HepG2 (cell line): ENCODE results near the gene MMP7. TPM values are rescaled to one million over a fixed set of nuclear protein-coding genes. Genes with fewer than 3 reads are reported as not detected.
A peak's percentile ranks its signal among the peaks of the same experiment; 100 is the strongest.

ENCODE experiments used
- ATAC-seq: fragments of 200-7000 bp; cut with Tn5 transposase; 3 replicates; pipeline ENCODE4 v1.9.1; 2020; ENCODE audit warnings: mild to moderate bottlenecking, moderate library complexity
- BruUV-seq: library from RNA; stranded (reverse); fragments of 400-500 nt; replicated peaks from 2 replicates; lab custom pipeline; 2021; lab: Mats Ljungman, UMichigan
- CTCF ChIA-PET: fragments of 300-600 bp; formaldehyde crosslinking; extraction: SDS; loops from one replicate; lab custom pipeline; 2021; ENCODE audit warnings: low total read pairs, inconsistent platforms, low intra/inter-chr PET ratio; lab: Yijun Ruan, JAX
- POLR2A ChIA-PET: fragments of 350-600 bp; sonication (Branson Sonifier 250); formaldehyde crosslinking; loops from one replicate; lab custom pipeline; 2020; ENCODE audit warnings: antibody characterized with exemption, inconsistent platforms; lab: Yijun Ruan, JAX
- DNase-seq: peaks from one replicate; pipeline ENCODE4 v3.0.0-alpha.2; 2015; ENCODE audit warnings: low spot score
- FAIRE-seq: peaks from 3 replicates; lab custom pipeline; 2011; peaks lifted over from hg19 to GRCh38; lab: Jason Lieb, UNC
- H2AFZ ChIP-seq: one replicate; pipeline ENCODE4 v1.6.1; 2011; ENCODE audit warnings: low read length, inconsistent platforms
- H3K27ac ChIP-seq: fragments of 300-600 bp; 3 replicates; pipeline ENCODE4 v1.8.0; 2011; ENCODE audit warnings: mixed run types, mild to moderate bottlenecking, mixed read lengths, low read length, inconsistent platforms; ENCODE audit not compliant: insufficient read depth; ENCODE audit errors: extremely low read length
- H3K27me3 ChIP-seq, 2 experiments: fragments of 200-600 bp in 1 of 2; 2 replicates in 1 of 2; 3 replicates in 1 of 2; pipeline versions ENCODE4 v1.6.0 to v1.8.0; 2011; ENCODE audit warnings: low read length in 2 of 2, mild to moderate bottlenecking in 2 of 2, moderate library complexity in 2 of 2, inconsistent platforms in 1 of 2; ENCODE audit not compliant: insufficient read depth in 2 of 2, control insufficient read depth in 1 of 2
- H3K36me3 ChIP-seq, 2 experiments: fragments of 200-600 bp in 1 of 2; replicated peaks in 1 of 2; 2 replicates in 1 of 2; 3 replicates in 1 of 2; pipeline versions ENCODE4 v1.5.1 to v1.8.0; 2011; ENCODE audit warnings: low read length in 2 of 2, inconsistent platforms in 1 of 2; ENCODE audit not compliant: insufficient read depth in 2 of 2, control insufficient read depth in 1 of 2
- H3K4me1 ChIP-seq: 2 replicates; pipeline ENCODE4 v1.5.1; 2012; ENCODE audit warnings: low read length, inconsistent platforms; ENCODE audit not compliant: insufficient read depth
- H3K4me2 ChIP-seq: 2 replicates; pipeline ENCODE4 v1.6.0; 2011; ENCODE audit warnings: low read depth, low read length, inconsistent platforms
- H3K4me3 ChIP-seq, 3 experiments: fragments of 200-600 bp in 1 of 3; sonication (generic), shearing (Covaris generic) in 1 of 3; replicated peaks in 1 of 3; 2 replicates each; pipeline ENCODE4 v1.5.1; 2011 to 2016; ENCODE audit warnings: low read length in 3 of 3, inconsistent platforms in 2 of 3, low read depth in 2 of 3, mild to moderate bottlenecking in 2 of 3, control low read depth in 1 of 3, mixed read lengths in 1 of 3; ENCODE audit not compliant: insufficient read depth in 1 of 3
- H3K79me2 ChIP-seq: one replicate; pipeline ENCODE4 v1.6.1; 2011; ENCODE audit warnings: low read length, inconsistent platforms; ENCODE audit not compliant: insufficient read depth
- H3K9ac ChIP-seq: 2 replicates; pipeline ENCODE4 v1.6.0; 2011; ENCODE audit warnings: mild to moderate bottlenecking, low read depth, low read length, inconsistent platforms; ENCODE audit not compliant: insufficient read depth
- H3K9me3 ChIP-seq: 2 replicates; pipeline ENCODE4 v1.5.1; 2012; ENCODE audit warnings: mild to moderate bottlenecking, low read length
- H4K20me1 ChIP-seq: 2 replicates; pipeline ENCODE4 v1.6.0; 2011; ENCODE audit warnings: inconsistent platforms, mild to moderate bottlenecking, low read length, moderate library complexity; ENCODE audit not compliant: insufficient read depth
- ELF3 ChIP-seq: IDR thresholded peaks from 2 replicates; pipeline ENCODE4 v1.6.1; 2016; ENCODE audit warnings: missing genetic modification reagents, missing compliant biosample characterization
- FOSL2 ChIP-seq: sonication (generic); formaldehyde crosslinking; IDR thresholded peaks from 2 replicates; pipeline ENCODE4 v1.4.0; 2020; ENCODE audit warnings: missing genetic modification reagents
- FOXO1 ChIP-seq: sonication (generic); formaldehyde crosslinking; IDR thresholded peaks from 2 replicates; pipeline ENCODE4 v1.4.0; 2020; ENCODE audit warnings: missing genetic modification reagents
- GABPA ChIP-seq, 2 experiments: IDR thresholded peaks; 2 replicates each; pipeline ENCODE4 v1.6.1; 2011 to 2016; ENCODE audit warnings: low read depth in 2 of 2, low read length in 1 of 2, missing biosample characterization in 1 of 2, missing genetic modification characterization in 1 of 2
- MLLT10 ChIP-seq: sonication (generic); formaldehyde crosslinking; IDR thresholded peaks from 2 replicates; pipeline ENCODE4 v1.4.0; 2020; ENCODE audit warnings: missing genetic modification reagents
- SIX4 ChIP-seq: sonication (generic); formaldehyde crosslinking; IDR thresholded peaks from 2 replicates; pipeline ENCODE4 v1.4.0; 2020; ENCODE audit warnings: missing genetic modification reagents
- ZBTB42 ChIP-seq: sonication (generic); formaldehyde crosslinking; IDR thresholded peaks from 2 replicates; pipeline ENCODE4 v1.5.0; 2020; ENCODE audit warnings: mild to moderate bottlenecking, missing genetic modification reagents
- ZNF317 ChIP-seq: sonication (generic); formaldehyde crosslinking; IDR thresholded peaks from 2 replicates; pipeline ENCODE4 v1.5.0; 2020; ENCODE audit warnings: mild to moderate bottlenecking, missing genetic modification reagents
- ZNF749 ChIP-seq: sonication (generic); formaldehyde crosslinking; IDR thresholded peaks from 2 replicates; pipeline ENCODE4 v1.8.0; 2022; ENCODE audit warnings: mild to moderate bottlenecking, missing genetic modification reagents, moderate library complexity, borderline replicate concordance
- WGBS: methylation state at CpG from one replicate; pipeline ENCODE4 v1.1.6; 2017; ENCODE audit warnings: low lambda C conversion rate; 5-methylcytosine and 5-hydroxymethylcytosine counted together
- in situ Hi-C: cut with HindIII; loops from 2 replicates; pipeline ENCODE4 v1.10.0; 2017; ENCODE audit warnings: low pct_unique_long_range_greater_than_20kb; ENCODE audit not compliant: extremely low pct_ligation_motif_present
- intact Hi-C: fragments of 100-400 bp; cut with micrococcal nuclease; formaldehyde crosslinking; loops from one replicate; pipeline ENCODE4 v1.10.0; 2022; ENCODE audit not compliant: unreplicated experiment
- polyA plus RNA-seq, 8 experiments: library from polyadenylated mRNA; depleted of rRNA in 3 of 8; stranded (reverse) in 7 of 8; unstranded in 1 of 8; fragments of >200 nt; fragmentation: Illumina TruSeq in 4 of 8; extraction: Trizol in 4 of 8; gene quantifications; 2 replicates each; pipeline versions ENCODE4 v1.2.1 to v1.2.3, GENCODE V29; 2011 to 2016; ENCODE audit warnings: low read depth in 4 of 8, missing spikeins in 1 of 8, mixed read lengths in 1 of 8; ENCODE audit not compliant: insufficient read depth in 1 of 8
- total RNA-seq, 5 experiments: library from RNA; depleted of rRNA; stranded (reverse); fragments of >200 nt; fragmentation: Illumina TruSeq; extraction: Trizol; gene quantifications; 2 replicates each; pipeline ENCODE4 v1.2.3, GENCODE V29; 2016; ENCODE audit warnings: low read depth in 1 of 5
- TF ChIP-seq, protein P1 (sequence below): sonication (generic); formaldehyde crosslinking; IDR thresholded peaks from 2 replicates; pipeline ENCODE4 v1.5.1; 2020; ENCODE audit warnings: missing genetic modification reagents, mild to moderate bottlenecking, borderline replicate concordance
- TF ChIP-seq, protein P2 (sequence below): IDR thresholded peaks from 2 replicates; pipeline ENCODE4 v1.6.1; 2012; ENCODE audit warnings: low read depth, low read length, improper control_type of control experiment

Gene MMP7
- total and polyA plus RNA-seq, 2 of the 13 experiments (the other 11 are each of a cell fraction or from before 2014, with no cell fraction given), result 0.17 TPM; not detected in 1

DNA sequence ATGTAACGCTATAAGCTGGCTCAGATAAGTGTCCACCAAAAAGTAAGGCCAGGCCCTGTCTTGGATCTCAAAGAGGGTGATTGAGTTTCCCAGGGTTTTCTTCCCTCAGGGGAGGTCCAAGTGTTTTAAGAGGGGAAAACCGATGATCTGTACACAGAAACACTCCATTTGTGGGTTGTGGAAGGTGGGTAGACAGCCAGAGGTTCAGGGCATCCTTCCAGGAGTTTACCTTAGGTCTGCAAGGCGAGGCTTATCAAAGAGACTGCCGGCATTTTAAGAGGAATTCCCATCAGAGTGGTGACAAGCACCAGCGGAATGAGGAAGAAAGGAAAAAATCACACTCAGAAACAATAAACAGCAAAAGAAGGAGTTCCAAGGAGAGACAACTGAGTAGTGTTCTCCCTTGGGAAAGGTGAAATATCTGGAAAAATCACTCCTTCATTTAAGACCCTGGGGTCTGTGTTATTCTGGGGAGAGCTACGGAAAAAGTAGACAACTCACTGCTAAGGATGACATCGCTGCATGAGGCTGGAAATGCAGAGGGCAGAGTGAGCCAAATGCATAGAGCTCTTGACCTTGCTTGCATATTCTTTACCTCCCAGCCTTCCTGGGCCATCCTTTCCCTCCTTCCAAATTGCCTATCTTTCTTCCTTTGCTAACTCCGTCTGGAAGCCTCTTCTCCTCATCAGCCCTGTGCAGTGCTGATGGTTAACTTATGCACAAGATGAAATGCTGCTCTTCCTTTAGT, 22.1 kb upstream of the MMP7 start:
- ChIA-PET CTCF (no interaction called here), POLR2A (interaction anchor here (2.2 kb wide), 1 partner anchor 51 kb away, joined by 7 read pairs; no protein-coding TSS in a partner anchor)
- BruUV-seq, result no TSS peak
- WGBS, result 31% methylated on average over 8 of the region's 8 CpGs
- H3K4me1 ChIP-seq, result peaks cover 12% of the 10 kb centered on the region
- FAIRE-seq (no peak), DNase-seq (peak; percentile 25), ATAC-seq (no peak)
- no peaks in the 10 kb centered on the region for H3K9me3 ChIP-seq
- H3K4me2 ChIP-seq, result no peak overlapping the region
- no peak overlapping the region for H3K4me3 ChIP-seq
- no peak for TF ChIP-seq ZBTB42
- TF ChIP-seq FOXO1, result no peak
- no peak for TF ChIP-seq GABPA (IDR thresholded peaks at IDR 0.05; ENCODE audit: low read depth, low read length)
- TF ChIP-seq GABPA (CRISPR knock-in tag; IDR thresholded peaks at IDR 0.05; ENCODE audit: low read depth), result no peak
- TF ChIP-seq ZNF317 (CRISPR knock-in tag), result no peak
- TF ChIP-seq ZNF749, result no peak
- TF ChIP-seq MLLT10 (CRISPR knock-in tag), result no peak
- 0 out of 2 replicates have a peak, but pooled peaks have one; percentile 8 for TF ChIP-seq FOSL2 (CRISPR knock-in tag)
- TF ChIP-seq, protein P1, sequence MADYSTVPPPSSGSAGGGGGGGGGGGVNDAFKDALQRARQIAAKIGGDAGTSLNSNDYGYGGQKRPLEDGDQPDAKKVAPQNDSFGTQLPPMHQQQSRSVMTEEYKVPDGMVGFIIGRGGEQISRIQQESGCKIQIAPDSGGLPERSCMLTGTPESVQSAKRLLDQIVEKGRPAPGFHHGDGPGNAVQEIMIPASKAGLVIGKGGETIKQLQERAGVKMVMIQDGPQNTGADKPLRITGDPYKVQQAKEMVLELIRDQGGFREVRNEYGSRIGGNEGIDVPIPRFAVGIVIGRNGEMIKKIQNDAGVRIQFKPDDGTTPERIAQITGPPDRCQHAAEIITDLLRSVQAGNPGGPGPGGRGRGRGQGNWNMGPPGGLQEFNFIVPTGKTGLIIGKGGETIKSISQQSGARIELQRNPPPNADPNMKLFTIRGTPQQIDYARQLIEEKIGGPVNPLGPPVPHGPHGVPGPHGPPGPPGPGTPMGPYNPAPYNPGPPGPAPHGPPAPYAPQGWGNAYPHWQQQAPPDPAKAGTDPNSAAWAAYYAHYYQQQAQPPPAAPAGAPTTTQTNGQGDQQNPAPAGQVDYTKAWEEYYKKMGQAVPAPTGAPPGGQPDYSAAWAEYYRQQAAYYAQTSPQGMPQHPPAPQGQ (CRISPR knock-in tag), result no peak
- TF ChIP-seq, protein P2, sequence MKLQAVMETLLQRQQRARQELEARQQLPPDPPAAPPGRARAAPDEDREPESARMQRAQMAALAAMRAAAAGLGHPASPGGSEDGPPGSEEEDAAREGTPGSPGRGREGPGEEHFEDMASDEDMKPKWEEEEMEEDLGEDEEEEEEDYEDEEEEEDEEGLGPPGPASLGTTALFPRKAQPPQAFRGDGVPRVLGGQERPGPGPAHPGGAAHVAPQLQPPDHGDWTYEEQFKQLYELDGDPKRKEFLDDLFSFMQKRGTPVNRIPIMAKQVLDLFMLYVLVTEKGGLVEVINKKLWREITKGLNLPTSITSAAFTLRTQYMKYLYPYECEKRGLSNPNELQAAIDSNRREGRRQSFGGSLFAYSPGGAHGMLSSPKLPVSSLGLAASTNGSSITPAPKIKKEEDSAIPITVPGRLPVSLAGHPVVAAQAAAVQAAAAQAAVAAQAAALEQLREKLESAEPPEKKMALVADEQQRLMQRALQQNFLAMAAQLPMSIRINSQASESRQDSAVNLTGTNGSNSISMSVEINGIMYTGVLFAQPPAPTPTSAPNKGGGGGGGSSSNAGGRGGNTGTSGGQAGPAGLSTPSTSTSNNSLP, result no peak
- TF ChIP-seq SIX4 (CRISPR knock-in tag), result no peak
- peak; percentile 64; the same call in 1 of the 2 replicates for TF ChIP-seq ELF3 (CRISPR knock-in tag)
- no peak overlapping the region for H3K9ac ChIP-seq
- H3K27ac ChIP-seq, result no peak overlapping the region
- 0 out of 5 replicates have a peak, but pooled peaks cover 0 to 4% of the 10 kb centered on the region in 2 experiments for H3K27me3 ChIP-seq
- H3K79me2 ChIP-seq, result no peaks in the 10 kb centered on the region
- H2AFZ ChIP-seq, result no peak overlapping the region
- in situ Hi-C loops (no loop called here), intact Hi-C loops (loop anchor here (5.0 kb wide), 1 partner anchor 60 kb away; no protein-coding TSS in a partner anchor)
- no peaks in the 10 kb centered on the region for H4K20me1 ChIP-seq
- H3K36me3 ChIP-seq, result no peaks in the 10 kb centered on the region
